OCI-LY1 (cell line): ENCODE data around the gene STRN4.

Experiments
- H2AFZ ChIP-seq: fragments of 200-600 bp; sonication (generic), shearing (Covaris generic); 2 replicates; pipeline ENCODE4 v1.6.0; 2014; ENCODE audit warnings: antibody characterized with exemption, mild to moderate bottlenecking, low read length
- H3F3A ChIP-seq: fragments of 200-600 bp; sonication (generic), shearing (Covaris generic); 2 replicates; pipeline ENCODE4 v1.6.0; 2014; ENCODE audit warnings: mild to moderate bottlenecking, antibody characterized with exemption, low read length, moderate library complexity; ENCODE audit not compliant: insufficient read depth
- H3K27ac ChIP-seq: fragments of 200-600 bp; sonication (generic); 2 replicates; pipeline ENCODE4 v1.5.1; 2014; ENCODE audit warnings: low read length, mixed run types, mild to moderate bottlenecking, low read depth; ENCODE audit not compliant: poor library complexity, severe bottlenecking
- H3K27me3 ChIP-seq: fragments of 200-600 bp; sonication (generic); 2 replicates; pipeline ENCODE4 v1.6.0; 2014; ENCODE audit warnings: antibody characterized with exemption, mild to moderate bottlenecking, low read length, moderate library complexity; ENCODE audit not compliant: insufficient read depth
- H3K36me3 ChIP-seq: fragments of 200-600 bp; sonication (generic); 2 replicates; pipeline ENCODE4 v1.6.1; 2014; ENCODE audit warnings: mild to moderate bottlenecking, antibody characterized with exemption, low read length, moderate library complexity, mixed read lengths; ENCODE audit not compliant: insufficient read depth
- H3K4me1 ChIP-seq: fragments of 200-600 bp; sonication (generic); 2 replicates; pipeline ENCODE4 v1.5.1; 2014; ENCODE audit warnings: mild to moderate bottlenecking, low read length, moderate library complexity; ENCODE audit not compliant: insufficient read depth, severe bottlenecking
- H3K4me2 ChIP-seq: fragments of 200-600 bp; sonication (generic), shearing (Covaris generic); 2 replicates; pipeline ENCODE4 v1.6.1; 2014; ENCODE audit warnings: low read length
- H3K4me3 ChIP-seq: fragments of 200-600 bp; sonication (generic); 2 replicates; pipeline ENCODE4 v1.5.1; 2014; ENCODE audit warnings: low read length, low read depth, mild to moderate bottlenecking, mixed read lengths; ENCODE audit not compliant: poor library complexity, severe bottlenecking
- H3K79me2 ChIP-seq: fragments of 200-600 bp; shearing (Covaris generic); 2 replicates; pipeline ENCODE4 v1.6.1; 2016; ENCODE audit warnings: mixed run types, low read length, mixed read lengths; ENCODE audit not compliant: insufficient read depth
- H3K9ac ChIP-seq: fragments of 200-600 bp; sonication (generic), shearing (Covaris generic); 2 replicates; pipeline ENCODE4 v1.6.1; 2014; ENCODE audit warnings: mild to moderate bottlenecking, low read length, mixed read lengths
- H3K9me2 ChIP-seq: fragments of 200-600 bp; sonication (generic), shearing (Covaris generic); 2 replicates; pipeline ENCODE4 v1.6.1; 2014; ENCODE audit warnings: low read depth, mild to moderate bottlenecking, low read length, mixed read lengths
- H3K9me3 ChIP-seq: fragments of 200-600 bp; shearing (Covaris generic); 2 replicates; pipeline ENCODE4 v1.6.1; 2014; ENCODE audit warnings: low read length, mixed read lengths
- H4K20me1 ChIP-seq: fragments of 200-600 bp; sonication (generic), shearing (Covaris generic); 2 replicates; pipeline ENCODE4 v1.6.0; 2016; ENCODE audit warnings: mild to moderate bottlenecking, low read length; ENCODE audit not compliant: insufficient read depth
- EZH2 ChIP-seq: fragments of 200-600 bp; sonication (generic), shearing (Covaris generic); IDR thresholded peaks from 2 replicates; pipeline ENCODE4 v1.8.0; 2017; ENCODE audit warnings: borderline replicate concordance, mixed run types, mild to moderate bottlenecking, antibody characterized with exemption, low read length, moderate library complexity, mixed read lengths
- TF ChIP-seq, protein P1 (sequence below): fragments of 200-600 bp; sonication (generic), shearing (Covaris generic); IDR thresholded peaks from 2 replicates; pipeline ENCODE4 v1.5.1; 2017; ENCODE audit warnings: mild to moderate bottlenecking, antibody characterized with exemption, low read length, moderate library complexity, mixed read lengths

Gene STRN4

DNA sequence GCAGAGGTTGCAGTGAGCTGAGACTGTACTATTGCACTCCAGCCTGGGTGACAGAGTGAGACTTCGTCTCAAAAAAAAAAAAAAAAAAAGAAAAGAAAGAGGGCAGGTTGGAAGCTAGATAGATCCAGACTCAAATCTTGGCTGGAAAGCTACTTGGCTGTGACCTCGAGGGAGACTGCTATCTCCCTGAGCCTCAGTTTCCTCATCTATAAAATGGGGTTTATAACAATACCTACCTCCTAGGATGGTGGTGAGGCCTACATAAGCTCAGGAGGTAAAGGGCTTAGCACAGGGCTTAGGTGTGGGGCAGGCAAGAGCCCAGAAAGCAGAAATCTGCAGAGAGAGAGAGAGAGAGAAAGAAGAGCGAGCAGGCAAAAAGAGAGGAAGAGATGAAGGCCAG is 61.1 kb downstream of the STRN4 start:
- Histone ChIP-seq H3K4me3 (no peak overlapping the region), H3K9me2 (no peaks in the 10 kb centered on the region), H3K9ac (no peak overlapping the region), H3F3A (no peaks in the 10 kb centered on the region), H3K9me3 (no peaks in the 10 kb centered on the region), H3K4me1 (no peaks in the 10 kb centered on the region), H3K4me2 (no peak overlapping the region), H3K79me2 (no peaks in the 10 kb centered on the region), H3K27me3 (no peaks in the 10 kb centered on the region), H2AFZ (no peak overlapping the region), H4K20me1 (no peaks in the 10 kb centered on the region), H3K27ac (no peak overlapping the region), H3K36me3 (peaks cover 68% of the 10 kb centered on the region)
- TF ChIP-seq EZH2 = no peak
- TF ChIP-seq, protein P1, sequence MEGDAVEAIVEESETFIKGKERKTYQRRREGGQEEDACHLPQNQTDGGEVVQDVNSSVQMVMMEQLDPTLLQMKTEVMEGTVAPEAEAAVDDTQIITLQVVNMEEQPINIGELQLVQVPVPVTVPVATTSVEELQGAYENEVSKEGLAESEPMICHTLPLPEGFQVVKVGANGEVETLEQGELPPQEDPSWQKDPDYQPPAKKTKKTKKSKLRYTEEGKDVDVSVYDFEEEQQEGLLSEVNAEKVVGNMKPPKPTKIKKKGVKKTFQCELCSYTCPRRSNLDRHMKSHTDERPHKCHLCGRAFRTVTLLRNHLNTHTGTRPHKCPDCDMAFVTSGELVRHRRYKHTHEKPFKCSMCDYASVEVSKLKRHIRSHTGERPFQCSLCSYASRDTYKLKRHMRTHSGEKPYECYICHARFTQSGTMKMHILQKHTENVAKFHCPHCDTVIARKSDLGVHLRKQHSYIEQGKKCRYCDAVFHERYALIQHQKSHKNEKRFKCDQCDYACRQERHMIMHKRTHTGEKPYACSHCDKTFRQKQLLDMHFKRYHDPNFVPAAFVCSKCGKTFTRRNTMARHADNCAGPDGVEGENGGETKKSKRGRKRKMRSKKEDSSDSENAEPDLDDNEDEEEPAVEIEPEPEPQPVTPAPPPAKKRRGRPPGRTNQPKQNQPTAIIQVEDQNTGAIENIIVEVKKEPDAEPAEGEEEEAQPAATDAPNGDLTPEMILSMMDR = no peak

GRCh38 chr19:46678110-46678732 is 68.0 kb downstream of the STRN4 start:
- Histone ChIP-seq H3K9me2 (no peaks in the 10 kb centered on the region), H2AFZ (no peak overlapping the region), H3K79me2 (no peaks in the 10 kb centered on the region), H4K20me1 (no peaks in the 10 kb centered on the region), H3K27me3 (no peaks in the 10 kb centered on the region), H3K36me3 (peaks cover 60% of the 10 kb centered on the region), H3K4me1 (no peaks in the 10 kb centered on the region), H3F3A (no peaks in the 10 kb centered on the region), H3K9me3 (no peaks in the 10 kb centered on the region), H3K4me2 (no peak overlapping the region), H3K9ac (no peak overlapping the region), H3K27ac (no peak overlapping the region), H3K4me3 (no peak overlapping the region)
- TF ChIP-seq, protein P1 = no peak
- no peak for TF ChIP-seq EZH2

- Histone ChIP-seq H3K36me3 (peaks cover 62% of the 10 kb centered on the region), H3K27me3 (no peaks in the 10 kb centered on the region), H3K4me2 (no peak overlapping the region), H4K20me1 (no peaks in the 10 kb centered on the region), H3K27ac (no peak overlapping the region), H3K9me2 (no peaks in the 10 kb centered on the region), H3K9me3 (peaks cover 5% of the 10 kb centered on the region), H3K9ac (no peak overlapping the region), H3K79me2 (no peaks in the 10 kb centered on the region), H2AFZ (no peak overlapping the region), H3F3A (no peaks in the 10 kb centered on the region), H3K4me1 (no peaks in the 10 kb centered on the region), H3K4me3 (no peak overlapping the region)
- TF ChIP-seq, protein P1 = no peak
- TF ChIP-seq EZH2 = no peak
Observed at GRCh38 chr19:46674416-46675178, 71.7 kb downstream of the STRN4 start.
